HAP-1 (cell line): ENCODE results near the gene LPAR6.
"Not testable (repeated sequence)": the region's sequence is repeated elsewhere in the genome, so short reads cannot be mapped to it uniquely, and the experiment has no call there.

Experiments
- DNase-seq, 2 experiments: peaks; one replicate each; pipeline ENCODE4 v3.0.0-alpha.2; 2016 to 2020; ENCODE audit warnings: low spot score in 2 of 2
- H3K27me3 ChIP-seq: fragments of 250-450 bp; sonication (Bioruptor Pico); 2 replicates; pipeline ENCODE4 v1.5.1; 2020; ENCODE audit warnings: low read depth, mild to moderate bottlenecking, moderate library complexity
- H3K36me3 ChIP-seq: fragments of 250-450 bp; sonication (Bioruptor Pico); replicated peaks from 2 replicates; pipeline ENCODE4 v1.5.1; 2020; ENCODE audit warnings: mild to moderate bottlenecking
- H3K4me1 ChIP-seq: fragments of 250-450 bp; sonication (Bioruptor Pico); 2 replicates; pipeline ENCODE4 v1.5.1; 2020; ENCODE audit warnings: mild to moderate bottlenecking
- H3K4me3 ChIP-seq: fragments of 250-450 bp; sonication (Bioruptor Pico); 2 replicates; pipeline ENCODE4 v1.5.1; 2020; ENCODE audit warnings: mild to moderate bottlenecking, moderate library complexity
- H3K9me3 ChIP-seq: fragments of 250-450 bp; sonication (Bioruptor Pico); 2 replicates; pipeline ENCODE4 v1.5.1; 2020; ENCODE audit warnings: mild to moderate bottlenecking, moderate library complexity
- in situ Hi-C: fragments of 300-500 bp; cut with MboI; formaldehyde crosslinking; loops from 3 replicates; pipeline ENCODE4 v1.14.3; 2020; ENCODE audit warnings: low sequenced_read_pairs, inconsistent platforms, mixed read lengths

Gene LPAR6

GRCh38 chr13:48412881-48413351 lies at the start of gene LPAR6:
Gene LPAR6 (minus strand): TSS chr13:48413113. CDS start chr13:48412423, 690 bp downstream.
- in situ Hi-C loops = no loop called here
- H3K4me3 ChIP-seq = peak within 1 kb of the TSS; percentile 28
- H3K27me3 ChIP-seq = no peaks in the 10 kb centered on the region
- H3K36me3 ChIP-seq = no peaks in the 10 kb centered on the region
- no peaks in the 10 kb centered on the region for H3K9me3 ChIP-seq
- DNase-seq = peak; percentile 66 to 91
- peaks cover 15% of the 10 kb centered on the region for H3K4me1 ChIP-seq

DNA sequence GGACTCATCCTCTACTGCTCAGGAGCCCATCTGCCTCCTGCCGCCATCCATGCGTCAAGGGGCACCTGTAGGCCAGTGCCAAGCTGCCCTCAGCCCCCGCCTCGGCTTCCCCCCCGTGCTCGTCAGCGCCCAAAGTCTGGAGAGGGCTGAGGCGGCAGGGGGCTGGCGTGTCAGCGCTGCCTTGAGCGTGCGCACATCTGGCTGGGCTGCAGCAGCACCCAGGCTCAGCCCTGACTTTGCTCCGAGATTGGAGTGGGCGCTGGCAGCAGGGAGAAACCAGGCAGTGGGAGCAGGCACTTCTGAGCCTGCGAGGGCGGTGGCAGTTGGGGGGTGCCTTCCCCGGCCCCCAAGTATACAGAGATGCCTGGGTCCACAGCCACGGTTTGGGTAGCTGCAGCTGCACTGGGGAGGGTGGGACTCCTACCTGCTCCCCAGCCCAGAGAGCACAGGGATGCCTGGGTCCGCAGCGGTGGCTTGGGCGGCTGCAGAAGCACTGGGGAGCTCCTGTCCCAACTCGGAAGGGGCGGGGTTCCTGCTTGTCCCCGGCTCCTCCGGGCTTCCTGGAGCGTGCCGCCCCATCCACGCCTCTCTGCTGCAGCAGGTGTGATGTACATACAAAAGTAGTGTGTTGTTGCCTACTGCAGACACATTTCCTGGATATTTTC lies 44.8 kb upstream of the LPAR6 start:
- Histone ChIP-seq H3K9me3 (no peaks in the 10 kb centered on the region), H3K4me3 (no peak overlapping the region), H3K4me1 (peaks cover 2% of the 10 kb centered on the region; the same call in 1 of the 2 replicates), H3K36me3 (peaks cover 10% of the 10 kb centered on the region), H3K27me3 (no peaks in the 10 kb centered on the region)
- in situ Hi-C loops = no loop called here
- DNase-seq = no peak

DNA sequence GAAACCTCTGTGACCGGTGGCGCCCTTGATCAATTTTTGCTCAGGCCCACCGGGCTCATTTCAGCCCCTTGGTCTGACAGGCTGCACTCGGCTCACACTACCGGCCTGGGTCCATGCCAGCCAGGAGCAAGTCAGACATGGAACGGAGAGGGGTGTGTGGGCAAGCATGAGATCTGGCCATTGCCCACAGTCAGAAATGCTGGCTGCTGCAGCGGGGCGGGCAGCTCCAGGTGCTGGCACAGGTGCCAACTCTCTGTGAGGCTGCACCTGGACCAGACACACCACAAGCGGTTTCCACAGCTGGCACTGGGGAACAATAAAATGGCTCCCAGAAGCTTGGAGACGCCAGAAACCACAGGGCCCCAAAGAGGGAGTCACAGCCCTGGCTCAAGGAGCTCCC lies 43.6 kb upstream of the LPAR6 start:
- H3K27me3 ChIP-seq = no peaks in the 10 kb centered on the region
- peaks cover 10% of the 10 kb centered on the region for H3K36me3 ChIP-seq
- in situ Hi-C loops = no loop called here
- no peak overlapping the region for H3K4me3 ChIP-seq
- H3K4me1 ChIP-seq = peaks cover 2% of the 10 kb centered on the region; the same call in 1 of the 2 replicates
- no peak for DNase-seq
- no peaks in the 10 kb centered on the region for H3K9me3 ChIP-seq

DNA sequence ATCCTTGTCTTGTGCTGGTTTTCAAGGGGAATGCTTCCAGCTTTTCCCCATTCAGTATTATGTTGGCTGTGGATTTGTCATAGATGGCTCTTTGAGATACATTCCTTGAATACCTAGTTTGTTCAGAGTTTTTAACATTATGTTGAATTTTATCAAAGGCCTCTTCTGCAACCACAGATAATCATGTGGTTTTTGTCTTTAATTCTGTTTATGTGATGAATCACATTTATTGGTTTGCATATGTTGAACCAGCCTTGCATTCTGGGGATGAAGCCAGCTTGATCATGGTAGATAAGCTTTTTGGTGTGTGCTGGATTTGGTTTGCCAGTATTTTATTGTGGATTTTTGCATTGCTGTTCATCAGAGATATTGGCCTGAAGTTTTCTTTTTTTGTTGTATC lies 38.3 kb upstream of the LPAR6 start:
- H3K9me3 ChIP-seq, H3K4me3 ChIP-seq, DNase-seq, in situ Hi-C loops, H3K36me3 ChIP-seq, H3K4me1 ChIP-seq, H3K27me3 ChIP-seq: not testable (repeated sequence)

DNA sequence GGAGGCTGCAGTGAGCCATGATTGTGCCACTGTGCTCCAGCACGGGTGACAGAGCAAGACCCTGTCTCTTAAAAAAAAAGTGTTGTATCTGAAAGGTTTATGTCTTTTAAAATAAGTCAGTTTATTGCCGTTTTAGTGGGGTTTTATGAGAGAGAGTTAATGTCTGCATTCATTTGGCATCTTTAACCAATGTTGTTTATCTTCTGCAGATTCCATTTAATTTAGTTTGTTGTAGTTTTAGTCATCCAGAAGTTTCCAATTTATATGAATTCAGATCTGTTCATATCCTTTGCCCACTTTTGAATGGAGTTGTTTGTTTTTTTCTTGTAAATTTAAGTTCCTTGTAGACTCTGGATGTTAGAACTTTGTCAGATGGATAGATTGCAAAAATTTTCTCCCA lies 36.7 kb upstream of the LPAR6 start:
- no peak for DNase-seq
- no peaks in the 10 kb centered on the region for H3K9me3 ChIP-seq
- H3K4me3 ChIP-seq = no peak overlapping the region
- in situ Hi-C loops = no loop called here
- peaks cover 2% of the 10 kb centered on the region; the same call in 1 of the 2 replicates for H3K4me1 ChIP-seq
- H3K36me3 ChIP-seq = no peaks in the 10 kb centered on the region
- H3K27me3 ChIP-seq = no peaks in the 10 kb centered on the region

- in situ Hi-C loops = no loop called here
- no peak overlapping the region for H3K4me3 ChIP-seq
- no peak for DNase-seq
- no peaks in the 10 kb centered on the region for H3K27me3 ChIP-seq
- peaks cover 2% of the 10 kb centered on the region; the same call in 1 of the 2 replicates for H3K4me1 ChIP-seq
- H3K9me3 ChIP-seq = no peaks in the 10 kb centered on the region
- no peaks in the 10 kb centered on the region for H3K36me3 ChIP-seq
Measured at GRCh38 chr13:48448959-48449614, 36.2 kb upstream of the LPAR6 start.

DNA sequence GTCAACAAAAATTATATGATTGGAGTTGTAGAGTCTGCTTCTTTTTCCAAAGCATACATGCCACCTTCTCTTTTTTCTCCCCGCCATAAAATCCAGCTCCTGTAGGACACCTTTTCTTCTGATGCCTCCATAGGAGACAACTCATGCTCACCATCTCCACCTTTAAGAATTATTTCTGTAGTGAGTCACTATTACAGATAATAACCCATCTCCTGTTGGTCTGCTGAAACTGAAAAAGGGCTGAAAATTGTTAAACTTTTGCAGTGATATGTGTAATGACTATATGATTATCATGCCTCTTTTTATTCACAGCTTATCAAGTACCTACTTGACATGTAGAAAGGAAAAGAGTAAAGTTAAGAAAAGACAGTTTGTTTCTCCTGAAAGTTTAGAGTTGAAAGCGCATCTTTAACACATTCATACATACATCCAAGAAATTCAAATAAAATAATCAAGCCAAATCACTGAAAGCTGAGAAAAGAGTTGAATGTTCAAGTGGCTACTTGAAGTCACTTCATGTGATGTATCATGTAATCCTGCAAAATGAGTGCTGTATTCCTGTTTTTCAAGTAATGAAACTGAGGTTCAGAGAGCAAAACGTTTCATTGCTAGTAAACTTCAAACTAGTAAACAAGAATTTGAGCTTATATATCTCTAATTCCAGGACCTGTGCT lies 35.5 kb upstream of the LPAR6 start:
- H3K4me3 ChIP-seq = no peak overlapping the region
- H3K27me3 ChIP-seq = no peaks in the 10 kb centered on the region
- in situ Hi-C loops = no loop called here
- no peaks in the 10 kb centered on the region for H3K36me3 ChIP-seq
- no peak for DNase-seq
- H3K4me1 ChIP-seq = peaks cover 2% of the 10 kb centered on the region; the same call in 1 of the 2 replicates
- H3K9me3 ChIP-seq = no peaks in the 10 kb centered on the region

GRCh38 chr13:48446464-48446863 lies 33.6 kb upstream of the LPAR6 start:
- no peak for DNase-seq
- no peaks in the 10 kb centered on the region for H3K4me1 ChIP-seq
- no peaks in the 10 kb centered on the region for H3K9me3 ChIP-seq
- no peaks in the 10 kb centered on the region for H3K27me3 ChIP-seq
- no peak overlapping the region for H3K4me3 ChIP-seq
- no peaks in the 10 kb centered on the region for H3K36me3 ChIP-seq
- in situ Hi-C loops = no loop called here

DNA sequence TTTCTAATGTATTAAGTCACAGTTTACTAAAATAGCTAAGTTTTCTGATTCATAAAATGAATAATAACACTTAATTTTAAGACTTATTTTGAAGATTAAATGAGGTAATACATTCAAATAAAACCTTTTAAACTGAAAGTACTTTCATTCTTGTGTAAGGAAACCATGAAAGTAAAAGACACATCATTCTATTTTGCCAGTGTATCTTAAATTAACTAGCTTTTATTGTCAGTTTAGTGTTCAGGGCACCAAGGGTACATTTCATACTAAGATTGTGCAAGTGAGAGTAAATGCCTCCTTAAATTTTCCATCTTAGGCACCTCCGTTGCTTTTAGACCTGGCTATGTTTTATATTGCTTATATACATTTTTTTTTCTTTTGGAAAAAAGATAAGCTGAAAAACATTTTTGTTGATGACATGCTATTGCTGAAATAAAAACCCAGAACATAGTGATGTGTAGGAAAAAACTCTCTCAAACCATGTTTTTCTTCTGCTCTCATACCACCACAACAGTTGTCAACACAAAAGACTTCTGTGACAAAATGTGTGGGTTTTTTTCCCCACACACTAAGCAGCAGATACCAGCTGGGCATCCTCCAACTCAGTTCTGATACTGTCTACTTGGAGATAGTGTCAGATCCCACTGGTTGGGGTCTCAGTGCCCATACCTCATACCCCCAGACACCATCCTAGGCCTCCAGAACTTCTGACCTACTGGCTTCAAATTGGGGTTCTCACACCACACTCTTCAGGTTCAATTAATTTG lies 30.7 kb upstream of the LPAR6 start:
- in situ Hi-C loops = no loop called here
- Histone ChIP-seq H3K36me3 (no peaks in the 10 kb centered on the region), H3K27me3 (no peaks in the 10 kb centered on the region), H3K4me3 (no peak overlapping the region), H3K9me3 (no peaks in the 10 kb centered on the region), H3K4me1 (no peaks in the 10 kb centered on the region)
- DNase-seq = no peak

GRCh38 chr13:48437371-48437770 lies 24.5 kb upstream of the LPAR6 start:
- no peaks in the 10 kb centered on the region for H3K36me3 ChIP-seq
- in situ Hi-C loops = no loop called here
- no peak for DNase-seq

DNA sequence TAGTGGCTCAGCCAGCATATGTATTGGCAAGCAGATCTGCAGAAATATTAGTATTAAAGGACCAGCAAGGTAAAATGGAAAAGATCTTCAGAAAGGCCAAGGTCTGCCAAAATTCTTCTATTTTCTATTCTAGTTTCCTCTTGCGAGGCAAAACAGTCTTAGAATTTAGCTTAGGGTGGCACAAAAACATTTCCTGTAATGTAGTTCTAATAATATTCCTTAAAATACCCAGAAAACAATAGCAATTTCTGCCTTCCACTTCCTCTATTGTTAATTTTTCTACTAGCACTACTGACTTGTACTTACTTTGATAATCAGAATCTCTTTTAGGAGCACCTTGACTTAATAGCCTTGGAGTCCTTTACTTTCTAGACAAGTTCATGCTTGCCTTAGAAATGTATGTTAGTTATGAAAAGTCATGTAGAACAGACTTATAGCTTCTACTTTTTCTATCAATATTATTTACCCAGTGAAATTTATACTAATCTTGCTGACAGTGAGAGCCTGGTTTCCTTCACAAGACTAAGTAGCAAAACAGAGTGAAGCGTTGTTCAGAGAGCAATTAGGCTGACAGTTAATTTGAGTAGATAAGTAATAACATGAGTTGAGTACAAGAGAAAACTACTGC lies 23.9 kb upstream of the LPAR6 start:
- no peaks in the 10 kb centered on the region for H3K36me3 ChIP-seq
- in situ Hi-C loops = no loop called here
- no peaks in the 10 kb centered on the region for H3K9me3 ChIP-seq
- no peaks in the 10 kb centered on the region for H3K27me3 ChIP-seq
- peaks cover 4% of the 10 kb centered on the region for H3K4me1 ChIP-seq
- DNase-seq = no peak
- no peak overlapping the region for H3K4me3 ChIP-seq

More at GRCh38 chr13:48437371-48437770, 24.5 kb upstream of the LPAR6 start:
- Histone ChIP-seq H3K27me3 (no peaks in the 10 kb centered on the region), H3K4me1 (no peaks in the 10 kb centered on the region), H3K9me3 (no peaks in the 10 kb centered on the region), H3K4me3 (no peak overlapping the region)

GRCh38 chr13:48434200-48434599 lies 21.3 kb upstream of the LPAR6 start:
- H3K36me3 ChIP-seq = no peaks in the 10 kb centered on the region
- no peak overlapping the region for H3K4me3 ChIP-seq
- in situ Hi-C loops = no loop called here

DNA sequence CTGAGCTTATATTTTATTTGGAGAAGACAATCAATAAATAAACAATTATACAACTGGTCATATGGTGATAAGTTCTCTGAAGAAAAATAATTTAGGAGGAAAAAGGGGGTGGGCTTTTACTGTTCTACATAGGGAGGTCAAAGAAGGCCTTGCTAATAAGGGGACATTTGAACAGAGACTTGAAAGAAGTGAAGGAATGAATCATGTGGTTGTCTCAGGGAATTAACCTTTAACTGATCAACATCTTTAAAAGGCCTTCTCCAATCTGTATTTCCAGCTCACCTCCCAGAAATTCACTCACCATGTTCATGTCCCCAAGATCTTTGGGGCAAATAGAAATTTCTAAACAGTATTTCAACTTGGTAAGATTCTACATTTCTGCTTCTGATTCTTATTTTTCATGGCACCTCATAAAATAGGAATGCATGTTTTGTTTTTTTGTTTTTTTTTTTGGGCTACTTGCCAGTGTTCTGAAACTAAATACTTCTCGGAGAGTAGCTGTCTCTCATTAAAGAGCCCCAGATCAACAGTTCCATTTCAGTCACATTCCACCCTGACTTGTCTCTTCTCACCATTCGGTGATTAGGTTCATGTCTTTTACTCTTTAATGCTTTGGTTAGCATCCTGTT lies 19.2 kb upstream of the LPAR6 start:
- H3K9me3 ChIP-seq = no peaks in the 10 kb centered on the region
- H3K27me3 ChIP-seq = no peaks in the 10 kb centered on the region
- peaks cover 8% of the 10 kb centered on the region for H3K4me1 ChIP-seq
- in situ Hi-C loops = no loop called here
- H3K4me3 ChIP-seq = no peak overlapping the region
- DNase-seq = no peak
- no peaks in the 10 kb centered on the region for H3K36me3 ChIP-seq

More at GRCh38 chr13:48434200-48434599, 21.3 kb upstream of the LPAR6 start:
- no peak for DNase-seq
- Histone ChIP-seq H3K4me1 (peaks cover 8% of the 10 kb centered on the region), H3K27me3 (no peaks in the 10 kb centered on the region), H3K9me3 (no peaks in the 10 kb centered on the region)
